HG02610 (cell line): Measurements from ENCODE around the gene PTPRCAP.

Experiments used
- ATAC-seq: cut with Tn5 transposase; IDR thresholded peaks from one replicate; pipeline ENCODE4 v1.9.1; 2021; ENCODE audit warnings: mild to moderate bottlenecking, moderate library complexity; ENCODE audit not compliant: unreplicated experiment

PTPRCAP gene

DNA sequence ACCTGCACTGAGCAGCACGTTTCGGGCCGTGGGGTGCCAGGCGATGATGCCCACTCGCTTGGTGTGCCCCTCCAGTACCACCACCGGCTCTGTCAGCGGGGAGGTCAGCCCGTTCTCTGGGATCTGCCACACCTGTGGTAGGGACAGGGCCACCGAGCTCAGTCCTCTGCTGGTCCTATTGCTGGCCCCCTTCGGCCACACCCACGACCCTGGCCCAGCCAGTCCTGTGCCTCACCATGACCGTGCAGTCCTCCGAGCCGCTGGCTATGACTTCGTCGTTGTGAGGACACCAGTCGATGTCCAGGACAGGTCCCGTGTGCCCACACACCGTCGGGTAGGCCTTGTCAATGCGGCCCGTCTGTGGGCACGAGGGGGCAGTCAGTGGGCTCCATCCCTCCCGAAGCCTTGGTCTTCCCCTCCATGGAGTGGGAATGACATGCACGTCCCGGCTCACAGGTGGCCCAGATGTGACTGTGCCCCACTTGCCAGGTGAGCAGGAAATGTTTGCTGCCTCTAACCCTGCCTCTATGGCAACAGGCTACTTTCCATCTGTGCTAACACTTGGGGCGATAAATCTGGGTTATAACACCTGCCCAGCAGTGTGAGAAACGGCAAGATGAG, 4.4 kb upstream of the PTPRCAP start:
- ATAC-seq, result no peak

DNA sequence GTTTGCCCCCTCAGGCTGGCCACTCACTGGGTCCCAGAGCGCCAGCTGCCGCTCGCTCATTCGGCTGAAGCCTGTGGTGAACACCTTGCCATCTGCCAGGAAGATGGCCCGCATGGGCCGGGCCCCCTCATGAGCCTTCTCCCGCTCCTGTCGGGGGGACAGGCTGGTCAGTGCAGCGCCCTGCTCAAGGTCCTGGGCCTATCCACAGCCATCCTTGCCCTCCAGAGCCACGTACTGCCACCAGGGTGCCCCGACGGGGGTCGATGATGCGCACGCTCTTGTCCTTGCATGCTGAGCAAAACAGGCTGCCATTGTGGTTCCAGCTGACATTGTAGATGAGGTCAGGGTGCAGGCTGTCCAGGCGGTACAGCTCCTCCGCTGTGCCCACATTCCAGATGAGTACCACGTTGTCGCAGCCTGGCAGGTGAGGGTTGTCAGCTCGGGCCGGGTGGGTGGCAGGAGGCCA, 3.6 kb upstream of the PTPRCAP start:
- ATAC-seq, result no peak

DNA sequence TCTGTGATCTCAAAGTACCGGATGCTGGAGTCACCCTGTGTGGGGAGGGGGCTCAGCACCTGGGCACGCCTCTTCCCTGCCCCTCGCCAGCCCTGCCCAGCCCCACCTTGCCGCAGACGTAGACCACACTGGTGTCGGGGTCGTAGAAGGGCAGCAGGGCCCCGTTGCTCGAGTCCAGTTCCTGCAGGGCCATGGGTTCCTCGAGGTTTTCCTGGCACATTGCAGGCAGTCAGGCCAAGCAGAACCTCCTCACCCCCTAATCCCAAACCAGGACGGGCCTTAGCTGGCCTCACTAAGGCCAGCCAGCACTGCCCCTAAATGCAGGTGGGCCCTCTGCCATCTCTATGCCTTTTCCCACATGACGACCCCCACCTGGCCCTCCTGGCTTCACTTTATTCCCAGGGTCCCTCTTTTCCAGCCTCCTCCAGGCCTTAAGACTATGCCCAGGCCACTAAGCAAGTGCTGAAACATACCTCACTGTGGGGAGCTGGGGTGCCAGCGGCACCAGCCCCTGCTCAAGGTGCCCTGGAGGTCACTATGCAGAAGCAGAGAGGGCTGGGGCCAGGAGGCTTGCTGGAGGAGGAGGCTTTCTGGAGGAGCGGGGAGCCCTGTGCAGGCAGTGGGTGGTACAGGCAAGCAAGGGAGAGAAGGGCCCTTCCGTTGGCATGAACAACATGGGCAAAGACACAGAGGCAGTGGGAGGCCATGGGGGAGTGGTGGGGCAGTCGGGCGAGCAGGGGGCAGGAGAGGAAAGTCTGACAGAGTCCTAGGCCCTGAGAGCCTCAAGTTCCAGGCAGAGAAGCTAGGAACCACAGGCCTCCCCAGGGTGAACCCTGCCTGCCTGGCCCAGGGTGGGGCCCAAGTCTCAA, 3.0 kb upstream of the PTPRCAP start:
- no peak for ATAC-seq

DNA sequence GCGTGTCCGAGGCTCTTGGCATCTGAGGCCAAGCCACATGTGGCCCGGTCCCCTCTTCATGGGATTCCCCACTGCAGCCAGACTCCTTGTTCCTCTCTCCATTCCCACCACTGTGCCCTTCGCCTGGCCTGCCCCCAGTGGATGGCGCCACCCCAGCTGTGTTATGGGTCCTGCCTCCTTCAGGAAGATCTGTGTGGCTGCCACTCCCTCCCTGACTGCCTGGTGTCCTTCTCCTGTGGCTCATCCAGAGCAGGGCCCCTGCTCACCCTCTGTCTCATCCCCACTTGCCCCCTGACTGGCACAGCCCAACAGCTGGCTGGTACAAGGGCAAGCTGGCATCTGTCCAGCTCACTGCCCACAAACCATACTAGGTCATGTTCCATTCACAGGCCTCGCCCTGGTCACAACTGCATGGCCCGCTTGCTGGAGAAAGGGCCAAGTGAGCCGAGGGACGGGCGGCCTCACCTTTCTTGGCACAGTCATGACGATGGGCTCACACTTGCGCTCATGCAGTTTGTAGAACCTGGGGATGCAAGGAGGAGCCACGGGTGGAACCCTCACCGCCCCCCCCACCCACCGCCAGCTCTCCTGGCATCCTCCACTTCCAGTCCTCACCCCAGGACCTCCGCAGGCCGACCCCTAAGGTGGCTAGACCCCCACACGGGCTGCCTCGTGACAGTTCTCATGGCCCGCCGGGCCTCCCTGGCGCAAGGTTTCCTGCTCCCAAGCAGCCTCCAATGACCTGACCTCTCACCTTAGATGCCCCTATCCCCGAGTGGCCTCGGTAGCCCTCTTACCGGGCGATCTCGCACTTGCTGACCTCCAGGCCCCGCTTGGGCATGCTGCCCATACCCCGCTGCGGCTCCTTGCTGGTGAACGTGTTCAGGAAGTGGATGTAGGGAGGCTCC, 2.1 kb upstream of the PTPRCAP start:
- no peak for ATAC-seq

DNA sequence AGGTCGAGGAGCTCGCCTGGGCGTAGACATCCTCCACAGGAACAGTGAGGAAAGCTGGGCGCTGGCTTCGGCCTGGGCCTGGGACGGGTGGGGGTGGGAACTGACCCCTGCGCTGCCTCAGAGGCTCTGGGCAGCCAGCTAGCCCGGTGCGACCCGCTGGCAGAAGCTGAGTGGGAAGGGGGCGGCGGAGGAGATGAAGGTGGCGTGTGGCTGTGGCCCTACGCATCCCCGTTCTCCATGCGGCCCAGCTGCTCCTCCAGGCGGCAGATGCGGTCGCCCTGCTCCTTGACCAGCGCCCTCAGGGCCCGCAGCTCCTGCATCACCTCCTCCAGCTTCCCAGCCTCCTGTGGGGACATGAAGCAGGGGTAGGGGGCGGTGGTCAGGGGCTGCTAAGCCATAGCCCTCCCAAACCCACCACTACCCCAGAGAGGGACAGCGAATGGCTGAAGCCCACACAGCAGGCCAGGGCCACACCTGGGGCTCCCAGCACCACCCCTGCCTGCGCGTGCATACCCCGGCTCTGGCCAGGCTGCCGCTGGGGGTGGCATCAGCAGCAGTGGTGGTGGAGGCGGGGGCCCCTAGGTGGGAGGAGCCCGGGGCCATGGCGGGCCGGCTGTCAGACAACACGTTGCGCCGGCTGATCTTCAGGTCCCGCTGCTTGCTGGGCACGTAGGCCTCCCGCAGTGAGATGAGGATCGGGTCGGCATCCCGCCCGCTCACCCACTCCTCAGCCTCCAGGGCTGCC, 848 bp upstream of the PTPRCAP start:
- ATAC-seq, result no peak

DNA sequence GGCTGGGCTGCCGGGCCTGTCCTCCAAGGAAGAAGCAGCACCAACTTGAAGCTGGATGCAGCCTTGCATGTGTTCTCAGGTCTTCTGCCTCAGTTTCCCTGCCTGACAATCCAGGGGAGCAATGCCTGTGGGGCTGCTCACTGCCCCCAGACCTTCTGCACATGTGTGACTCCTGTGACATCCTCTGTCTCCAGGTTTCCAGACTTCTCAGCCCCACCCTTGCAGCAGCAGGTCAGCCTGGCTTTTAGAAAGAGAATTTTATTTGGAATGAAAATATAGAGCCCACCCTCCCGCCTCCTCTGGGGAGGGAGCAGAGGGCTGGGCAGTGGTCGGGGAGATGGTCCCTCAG, 301 bp upstream of the PTPRCAP start:
- no peak for ATAC-seq

DNA sequence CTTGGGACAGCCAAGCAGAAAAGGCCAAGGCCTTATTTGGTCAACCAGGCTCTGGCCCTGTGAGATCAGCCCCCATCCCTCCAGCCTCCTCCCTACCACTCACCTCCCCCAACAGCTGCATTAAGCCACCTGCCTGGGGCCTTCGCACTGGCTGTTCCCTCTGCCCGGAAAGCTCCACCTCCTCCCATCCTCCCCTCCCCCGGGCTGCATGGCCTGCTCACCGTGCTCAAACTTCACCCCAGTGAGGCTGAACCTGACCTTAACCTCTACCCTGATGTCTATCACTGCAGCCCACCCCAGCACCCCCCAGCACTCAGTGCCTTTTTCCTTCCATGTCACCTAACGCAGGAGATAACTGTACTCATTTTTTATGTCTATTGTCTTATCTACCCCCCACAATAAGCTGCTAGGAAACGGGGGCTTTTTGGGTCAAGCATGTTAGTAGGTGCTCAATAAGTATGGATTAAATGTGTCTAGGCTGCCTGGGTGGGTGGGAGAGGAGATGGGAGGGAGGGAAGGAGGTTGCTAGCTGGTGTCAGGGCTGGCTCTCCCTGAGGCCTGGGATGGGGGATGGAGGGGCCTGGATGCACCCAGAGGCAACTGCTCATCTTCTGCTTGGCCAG, 912 bp downstream of the PTPRCAP start:
- peak; percentile 36 for ATAC-seq

DNA sequence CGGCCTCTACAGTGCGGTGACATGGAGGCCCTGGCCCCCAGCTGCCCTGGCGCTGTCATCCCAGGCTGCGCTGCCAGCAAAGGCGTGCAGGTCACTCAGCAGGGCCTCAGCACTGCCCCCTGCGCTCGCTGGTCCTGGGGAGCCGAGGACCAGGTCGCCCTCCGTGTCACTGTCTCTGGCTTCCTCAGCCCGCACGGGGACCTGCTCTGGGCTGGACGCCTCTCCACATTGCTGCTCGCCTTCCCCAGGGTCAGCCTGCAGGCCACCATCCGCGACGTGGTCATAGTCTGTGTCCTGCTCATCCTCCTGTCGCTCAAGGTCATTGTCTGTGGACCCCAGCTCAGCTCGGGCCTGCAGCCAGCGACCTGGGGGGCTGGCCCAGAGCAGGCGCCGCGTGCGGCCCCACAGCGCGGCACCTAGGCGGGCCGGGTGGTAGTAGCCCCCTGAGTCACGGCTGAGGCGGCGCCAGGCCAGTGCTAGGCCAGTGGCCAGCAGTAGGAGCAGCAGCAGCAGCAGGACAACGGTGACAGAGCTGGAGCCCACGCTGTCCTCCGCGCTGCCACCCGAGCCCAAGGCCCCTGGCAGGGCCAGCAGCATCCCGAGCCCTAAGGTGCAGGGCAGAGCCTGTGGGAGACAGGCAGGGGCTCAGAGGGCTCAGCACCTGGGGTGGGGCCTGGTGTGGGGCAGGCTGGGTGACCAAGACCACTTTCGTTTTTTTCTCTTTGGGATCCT, 1.6 kb downstream of the PTPRCAP start:
- peak; percentile 1 for ATAC-seq

DNA sequence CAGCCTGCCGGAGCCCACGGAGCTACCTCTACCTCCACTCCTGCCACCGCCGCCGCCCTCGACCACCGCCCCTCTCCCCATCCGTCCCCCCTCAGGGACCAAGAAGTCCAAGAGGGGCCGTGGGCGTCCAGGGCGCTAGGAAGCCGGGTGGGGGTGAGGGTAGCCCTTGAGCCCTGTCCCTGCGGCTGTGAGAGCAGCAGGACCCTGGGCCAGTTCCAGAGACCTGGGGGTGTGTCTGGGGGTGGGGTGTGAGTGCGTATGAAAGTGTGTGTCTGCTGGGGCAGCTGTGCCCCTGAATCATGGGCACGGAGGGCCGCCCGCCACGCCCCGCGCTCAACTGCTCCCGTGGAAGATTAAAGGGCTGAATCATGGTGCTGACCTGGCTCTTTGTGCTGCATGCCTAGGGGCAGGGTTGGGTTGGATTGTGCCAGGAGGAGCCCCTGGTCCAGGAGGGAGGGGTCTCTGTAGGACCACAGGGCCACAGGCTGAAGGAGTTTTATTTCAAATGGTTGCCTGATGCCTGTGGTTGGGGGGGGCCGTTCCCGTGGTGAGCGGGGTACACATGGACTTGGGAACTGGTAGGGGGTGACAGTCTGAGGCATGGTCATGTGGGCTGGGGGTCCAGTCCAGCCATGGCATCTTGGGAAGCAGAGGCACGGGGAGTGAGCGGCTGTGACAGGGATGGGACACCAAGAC, 2.3 kb downstream of the PTPRCAP start:
- ATAC-seq, result no peak

DNA sequence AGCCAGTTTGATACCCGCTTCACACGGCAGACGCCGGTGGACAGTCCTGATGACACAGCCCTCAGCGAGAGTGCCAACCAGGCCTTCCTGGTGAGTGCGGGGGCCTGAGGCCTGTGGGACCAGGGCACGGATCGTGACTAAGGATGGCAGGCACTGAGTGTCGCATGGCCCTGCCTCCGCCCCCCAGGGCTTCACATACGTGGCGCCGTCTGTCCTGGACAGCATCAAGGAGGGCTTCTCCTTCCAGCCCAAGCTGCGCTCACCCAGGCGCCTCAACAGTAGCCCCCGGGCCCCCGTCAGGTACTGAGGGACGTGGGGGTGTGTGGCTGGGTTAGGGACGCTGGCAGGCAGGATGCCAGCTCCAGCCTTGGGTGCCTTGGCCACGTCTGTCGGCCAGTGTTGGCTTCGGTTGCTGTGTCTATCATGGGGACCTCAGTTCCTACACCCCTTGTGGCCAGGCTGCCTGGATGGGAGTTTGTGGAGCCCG, 3.0 kb downstream of the PTPRCAP start:
- no peak for ATAC-seq

DNA sequence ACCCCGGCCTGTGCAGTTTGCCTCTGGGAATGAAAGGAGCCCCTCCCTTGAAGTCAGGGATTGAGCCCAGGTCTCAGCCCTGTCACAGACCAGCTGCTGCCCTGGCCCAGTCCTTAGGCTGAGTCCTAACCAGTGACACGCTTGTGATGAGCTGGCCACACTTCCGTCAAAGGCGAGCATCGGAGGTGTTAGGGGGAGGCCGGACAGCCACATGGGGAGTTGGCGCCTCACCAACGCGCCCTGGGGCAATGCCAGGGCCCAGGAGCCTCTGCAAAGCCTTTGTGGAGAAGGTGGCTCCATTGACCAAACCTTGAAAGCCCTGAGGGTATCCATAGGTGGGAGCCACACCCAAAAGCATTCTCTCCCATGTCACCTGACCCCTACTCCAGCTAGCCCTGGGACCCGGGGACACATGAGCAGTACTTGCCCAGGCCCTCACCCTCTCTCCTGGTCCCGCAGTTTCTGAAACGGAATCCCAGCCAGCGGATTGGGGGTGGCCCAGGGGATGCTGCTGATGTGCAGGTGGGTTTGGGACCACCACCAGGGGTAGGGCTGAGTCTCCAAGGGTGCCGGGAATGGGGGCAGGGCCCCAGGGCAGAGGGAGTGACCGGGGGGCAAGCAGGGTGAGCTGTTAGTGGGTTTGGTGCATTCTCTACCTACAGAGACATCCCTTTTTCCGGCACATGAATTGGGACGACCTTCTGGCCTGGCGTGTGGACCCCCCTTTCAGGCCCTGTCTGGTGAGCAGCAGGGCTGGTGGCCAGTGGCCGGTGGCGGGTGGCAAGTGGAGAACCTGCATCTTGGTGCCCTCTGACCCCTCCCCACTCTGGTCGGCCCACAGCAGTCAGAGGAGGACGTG, 3.7 kb downstream of the PTPRCAP start:
- ATAC-seq, result no peak

DNA sequence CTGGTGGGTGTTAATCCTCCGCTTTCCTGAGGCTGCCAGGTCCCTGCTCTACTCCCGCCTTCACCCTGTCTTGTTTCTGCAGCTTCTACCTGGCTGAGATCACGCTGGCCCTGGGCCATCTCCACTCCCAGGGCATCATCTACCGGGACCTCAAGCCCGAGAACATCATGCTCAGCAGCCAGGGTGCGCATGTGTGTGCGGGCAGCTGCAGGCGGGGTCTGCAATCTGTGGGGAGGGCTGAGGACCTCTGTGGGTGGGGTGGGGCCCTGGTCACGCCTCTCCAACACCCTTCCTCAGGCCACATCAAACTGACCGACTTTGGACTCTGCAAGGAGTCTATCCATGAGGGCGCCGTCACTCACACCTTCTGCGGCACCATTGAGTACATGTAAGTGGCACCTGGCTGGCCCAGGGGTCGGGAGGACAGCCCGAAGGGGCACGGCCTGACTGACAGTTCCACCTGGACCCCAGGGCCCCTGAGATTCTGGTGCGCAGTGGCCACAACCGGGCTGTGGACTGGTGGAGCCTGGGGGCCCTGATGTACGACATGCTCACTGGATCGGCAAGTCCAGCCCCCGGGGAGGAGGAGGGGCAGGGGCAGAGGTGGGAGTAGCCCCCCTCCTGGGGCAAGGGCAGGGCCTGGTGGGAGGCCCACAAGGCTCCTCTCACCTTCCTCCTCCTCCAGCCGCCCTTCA, 4.7 kb downstream of the PTPRCAP start:
- ATAC-seq, result no peak

DNA sequence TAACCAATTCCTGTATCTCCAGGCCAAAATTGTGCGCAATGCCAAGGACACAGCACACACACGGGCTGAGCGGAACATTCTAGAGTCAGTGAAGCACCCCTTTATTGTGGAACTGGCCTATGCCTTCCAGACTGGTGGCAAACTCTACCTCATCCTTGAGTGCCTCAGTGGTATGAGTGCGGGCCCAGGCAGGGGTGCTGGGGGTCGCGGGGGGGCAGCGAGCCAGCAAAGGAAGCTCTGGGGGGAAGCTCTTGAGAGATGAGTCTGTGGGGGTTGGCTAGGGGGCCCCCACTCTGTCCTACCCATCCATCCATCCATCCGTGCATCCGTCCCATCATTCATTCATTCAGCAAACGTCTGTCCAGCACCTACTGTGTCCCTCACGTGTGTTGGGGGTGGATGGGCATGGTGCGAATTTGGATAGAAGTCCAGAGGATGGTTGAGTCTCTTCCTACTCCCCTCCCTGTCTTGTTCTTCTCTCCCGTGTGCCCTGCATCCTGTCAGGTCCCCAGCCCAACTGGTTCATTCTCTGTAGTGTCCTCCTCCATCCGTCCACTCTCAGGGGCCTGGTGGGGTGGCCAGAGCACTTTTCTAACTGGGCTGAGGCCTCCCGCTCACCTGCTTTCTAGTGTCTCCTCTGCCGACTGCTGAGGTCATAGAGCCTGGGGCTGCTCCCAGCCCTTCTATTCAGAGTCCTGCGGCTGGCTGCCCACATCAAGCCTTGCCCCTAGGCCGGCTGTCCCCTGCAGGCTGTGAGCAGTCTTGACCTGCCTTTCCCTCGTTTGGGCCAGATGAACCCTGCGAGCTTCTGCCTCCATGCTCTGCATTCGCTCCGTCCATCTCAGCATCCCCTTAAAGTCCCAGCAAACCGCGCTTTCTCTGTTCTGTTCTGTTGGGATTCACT, 5.9 kb downstream of the PTPRCAP start:
- no peak for ATAC-seq

DNA sequence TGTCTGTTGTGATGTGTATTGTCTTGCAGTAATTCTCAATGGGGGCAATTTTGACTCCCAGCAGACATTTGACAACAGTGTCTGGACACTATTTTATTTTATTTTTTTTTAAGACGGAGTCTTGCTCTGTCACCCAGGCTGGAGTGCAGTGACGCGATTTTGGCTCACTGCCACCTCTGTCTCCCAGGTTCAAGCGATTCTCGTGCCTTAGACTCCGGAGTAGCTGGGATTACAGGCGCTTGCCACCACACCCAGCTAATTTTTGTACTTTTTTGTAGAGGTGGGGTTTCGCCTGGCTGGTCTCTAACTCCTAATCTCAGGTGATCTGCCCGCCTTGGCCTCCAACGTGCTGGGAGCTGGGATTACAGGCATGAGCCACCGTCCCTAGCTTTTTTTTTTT, 7.8 kb downstream of the PTPRCAP start:
- no peak for ATAC-seq

DNA sequence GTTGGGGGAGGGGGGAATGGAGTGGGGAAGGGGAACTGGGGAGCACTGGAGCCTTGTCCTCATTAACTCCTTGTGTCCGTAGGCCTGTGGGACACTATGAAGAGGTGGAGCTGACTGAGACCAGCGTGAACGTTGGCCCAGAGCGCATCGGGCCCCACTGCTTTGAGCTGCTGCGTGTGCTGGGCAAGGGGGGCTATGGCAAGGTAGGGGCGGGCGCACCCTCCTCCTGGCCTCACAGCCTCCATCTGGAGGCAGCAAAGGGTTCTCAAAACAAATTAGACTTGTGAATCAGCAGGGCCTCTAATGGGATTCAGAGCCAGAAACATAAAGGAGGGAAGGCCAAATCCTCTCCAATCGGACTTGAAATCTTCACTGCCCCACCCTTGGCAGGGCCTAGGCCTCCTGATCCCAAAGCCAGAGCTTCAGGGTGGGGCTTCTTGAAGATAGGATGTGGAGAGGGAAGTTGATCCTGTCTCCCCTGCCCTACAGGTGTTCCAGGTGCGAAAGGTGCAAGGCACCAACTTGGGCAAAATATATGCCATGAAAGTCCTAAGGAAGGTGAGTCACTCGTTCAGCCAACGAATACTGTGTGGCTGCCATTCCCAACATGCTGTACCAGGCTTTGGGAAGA, 8.3 kb downstream of the PTPRCAP start:
- ATAC-seq, result no peak
